ENCODE measurements around the gene ANXA7.

- TF ChIP-seq POLR2A (IDR thresholded peaks at IDR 0.05) (no peak), CTCF (IDR thresholded peaks at IDR 0.05) (no peak)
Observed at GRCh38 chr10:73439605-73440312, 25.9 kb upstream of the ANXA7 start.

All from lower leg skin (tissue), 3 donors.